IMR-90 (cell line): Measurements from ENCODE around the gene TNRC18.

Source experiments
- CEBPB ChIP-seq: IDR thresholded peaks from 2 replicates; pipeline ENCODE4 v1.6.1; 2012; ENCODE audit warnings: low read depth, low read length, improper control_type of control experiment
- POLR2A ChIP-seq: IDR thresholded peaks from 2 replicates; pipeline ENCODE4 v1.6.1; 2012; ENCODE audit warnings: mild to moderate bottlenecking, low read depth, low read length
- RAD21 ChIP-seq: IDR thresholded peaks from 2 replicates; pipeline ENCODE4 v1.6.1; 2012; ENCODE audit warnings: low read length, improper control_type of control experiment
- TF ChIP-seq, protein P1 (sequence below): conservative IDR thresholded peaks from 2 replicates; pipeline ENCODE4 v1.5.1; 2012; ENCODE audit warnings: mild to moderate bottlenecking, low read depth, low read length, improper control_type of control experiment

DNA sequence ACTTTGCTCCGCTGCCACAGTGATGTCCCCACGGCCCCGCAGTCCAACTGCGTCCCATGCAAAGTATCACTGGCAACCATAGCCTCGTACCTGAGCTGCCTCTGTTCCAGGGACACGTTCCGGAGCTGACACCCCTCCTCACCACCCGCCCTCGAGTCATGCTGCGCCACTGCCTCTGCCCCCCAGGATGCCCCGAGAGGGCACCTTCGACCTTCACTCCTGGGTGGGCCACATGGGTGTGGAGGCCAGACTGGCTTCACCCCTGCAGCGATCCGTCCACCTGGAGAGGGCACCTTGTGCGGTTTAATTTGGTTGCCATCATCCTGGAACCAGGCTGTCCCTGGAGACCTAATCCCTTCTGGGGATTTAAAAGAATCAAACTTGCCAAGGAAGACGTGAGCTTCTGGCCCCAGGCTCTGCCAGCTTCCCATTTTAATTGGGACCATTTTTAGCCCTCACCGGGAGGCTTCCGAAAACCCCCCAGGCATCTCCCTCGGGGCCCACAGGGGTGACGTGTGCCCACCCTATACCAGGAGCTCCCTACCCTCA is 19.2 kb upstream of the TNRC18 start:
- TF ChIP-seq, protein P1, sequence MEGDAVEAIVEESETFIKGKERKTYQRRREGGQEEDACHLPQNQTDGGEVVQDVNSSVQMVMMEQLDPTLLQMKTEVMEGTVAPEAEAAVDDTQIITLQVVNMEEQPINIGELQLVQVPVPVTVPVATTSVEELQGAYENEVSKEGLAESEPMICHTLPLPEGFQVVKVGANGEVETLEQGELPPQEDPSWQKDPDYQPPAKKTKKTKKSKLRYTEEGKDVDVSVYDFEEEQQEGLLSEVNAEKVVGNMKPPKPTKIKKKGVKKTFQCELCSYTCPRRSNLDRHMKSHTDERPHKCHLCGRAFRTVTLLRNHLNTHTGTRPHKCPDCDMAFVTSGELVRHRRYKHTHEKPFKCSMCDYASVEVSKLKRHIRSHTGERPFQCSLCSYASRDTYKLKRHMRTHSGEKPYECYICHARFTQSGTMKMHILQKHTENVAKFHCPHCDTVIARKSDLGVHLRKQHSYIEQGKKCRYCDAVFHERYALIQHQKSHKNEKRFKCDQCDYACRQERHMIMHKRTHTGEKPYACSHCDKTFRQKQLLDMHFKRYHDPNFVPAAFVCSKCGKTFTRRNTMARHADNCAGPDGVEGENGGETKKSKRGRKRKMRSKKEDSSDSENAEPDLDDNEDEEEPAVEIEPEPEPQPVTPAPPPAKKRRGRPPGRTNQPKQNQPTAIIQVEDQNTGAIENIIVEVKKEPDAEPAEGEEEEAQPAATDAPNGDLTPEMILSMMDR = no peak
- no peak for TF ChIP-seq RAD21
- no peak for TF ChIP-seq CEBPB
- no peak for TF ChIP-seq POLR2A
